Hepatic stellate cell (primary cell): ENCODE results near the gene EDEM3.

Source experiments
- DNase-seq: peaks from one replicate; pipeline ENCODE4 v3.0.0; 2011; ENCODE audit warnings: low spot score

Gene EDEM3

GRCh38 chr1:184673305-184673704 is 81.4 kb downstream of the EDEM3 start:
- no peak for DNase-seq

- DNase-seq: no peak
Measured at GRCh38 chr1:184672013-184672726, 82.5 kb downstream of the EDEM3 start.

GRCh38 chr1:184669391-184669790 is 85.3 kb downstream of the EDEM3 start:
- no peak for DNase-seq

DNA sequence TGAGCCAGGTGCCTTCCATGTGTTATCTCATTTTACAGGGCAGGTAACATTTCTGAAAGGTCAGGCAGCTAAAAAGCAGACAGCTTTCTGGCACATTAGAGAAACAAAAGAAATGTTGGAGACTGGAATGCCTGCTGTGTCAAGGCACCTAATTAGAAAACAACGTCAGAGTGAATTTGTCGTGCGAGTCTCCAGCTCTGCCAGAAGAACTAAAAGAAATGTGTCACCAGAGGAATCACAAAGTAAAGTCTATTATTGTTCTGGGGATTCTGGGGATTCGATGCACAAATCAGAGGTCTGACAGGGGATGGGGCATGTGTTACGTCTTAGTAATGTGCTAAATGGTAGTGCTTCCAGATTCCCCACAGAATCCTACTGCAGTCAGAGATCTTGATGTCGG is 89.3 kb downstream of the EDEM3 start:
- DNase-seq: no peak

DNA sequence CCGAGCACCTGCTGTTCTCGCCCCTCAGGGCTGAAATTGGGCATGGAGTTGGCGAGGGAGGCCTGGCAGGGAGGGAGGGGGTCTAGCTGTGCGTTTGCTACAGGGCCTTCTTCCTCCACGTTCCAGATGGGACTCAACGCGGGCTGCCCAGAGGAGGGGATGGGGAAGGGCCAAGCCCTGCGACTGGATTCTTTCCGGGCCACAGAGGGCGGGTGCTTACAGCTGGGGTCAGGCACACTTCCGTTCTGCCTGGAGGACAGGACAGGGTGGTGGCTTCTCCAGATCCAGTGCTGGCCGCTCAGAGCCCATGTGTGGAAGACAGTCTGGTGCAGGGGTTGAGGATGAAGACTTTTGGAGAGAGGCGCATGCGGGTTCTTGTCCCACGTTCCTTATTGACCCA is 90.0 kb downstream of the EDEM3 start:
- no peak for DNase-seq

DNA sequence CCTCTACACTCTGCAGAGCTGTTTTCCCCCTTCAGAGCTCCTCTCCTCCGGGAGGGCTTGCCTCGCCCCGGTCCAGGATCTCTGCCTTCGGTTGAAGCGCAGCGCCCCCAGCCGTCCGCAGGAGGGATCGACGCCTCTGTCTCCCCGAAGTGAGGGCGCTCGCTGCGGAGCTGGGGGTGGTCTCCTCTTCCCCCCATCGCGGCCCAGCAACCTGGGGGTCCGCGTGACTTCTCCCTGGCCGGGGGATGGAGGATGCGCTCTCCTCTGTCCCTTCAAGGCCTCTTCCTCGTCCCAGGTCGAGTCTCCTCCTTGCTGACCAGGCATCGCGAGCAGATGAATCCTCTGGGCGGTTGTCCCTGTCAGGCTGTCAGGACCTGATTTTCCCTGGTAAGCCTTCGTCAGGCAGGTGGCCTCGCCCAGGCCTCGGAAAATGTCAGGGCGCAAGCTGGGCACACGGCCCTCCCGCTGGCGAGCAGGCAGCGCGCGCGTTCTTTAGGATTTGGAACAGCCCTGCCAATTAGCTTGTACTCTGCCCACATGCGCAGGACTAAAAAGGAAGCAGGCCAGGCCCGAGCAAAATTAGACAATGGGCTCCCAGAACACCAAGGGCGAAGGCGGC is 90.5 kb downstream of the EDEM3 start:
- peak; percentile 78 for DNase-seq

- DNase-seq: no peak
Measured at GRCh38 chr1:184661801-184662200, 92.9 kb downstream of the EDEM3 start.

- DNase-seq: no peak
Measured at GRCh38 chr1:184660462-184661191, 94.0 kb downstream of the EDEM3 start.

- DNase-seq: no peak
Measured at GRCh38 chr1:184658055-184658454, 96.6 kb downstream of the EDEM3 start.

GRCh38 chr1:184656221-184656620 is 98.4 kb downstream of the EDEM3 start:
- DNase-seq: no peak

DNA sequence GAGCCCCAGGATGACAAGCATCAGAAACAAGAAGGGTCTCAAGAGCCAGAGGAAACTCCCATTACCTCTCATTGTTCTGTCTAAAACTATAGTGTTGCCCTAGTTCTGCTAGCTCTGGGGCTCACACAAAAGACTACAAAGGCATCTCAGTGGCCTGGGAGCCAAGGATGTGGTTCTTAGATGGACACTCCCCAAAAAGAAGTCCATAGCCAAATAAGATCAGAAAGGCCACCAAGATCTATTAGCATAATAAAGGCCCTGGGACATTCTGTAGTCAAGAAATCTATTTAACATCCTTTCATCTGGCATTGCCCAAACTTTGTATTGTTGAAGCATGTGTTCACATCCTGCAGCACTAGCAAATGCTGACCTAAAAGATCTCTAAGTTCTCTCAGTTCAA is 99.5 kb downstream of the EDEM3 start:
- DNase-seq: no peak

- no peak for DNase-seq
Measured at GRCh38 chr1:184650177-184650866, 104.3 kb downstream of the EDEM3 start.

- DNase-seq: peak; percentile 70
Measured at GRCh38 chr1:184649451-184649888, 105.2 kb downstream of the EDEM3 start.

DNA sequence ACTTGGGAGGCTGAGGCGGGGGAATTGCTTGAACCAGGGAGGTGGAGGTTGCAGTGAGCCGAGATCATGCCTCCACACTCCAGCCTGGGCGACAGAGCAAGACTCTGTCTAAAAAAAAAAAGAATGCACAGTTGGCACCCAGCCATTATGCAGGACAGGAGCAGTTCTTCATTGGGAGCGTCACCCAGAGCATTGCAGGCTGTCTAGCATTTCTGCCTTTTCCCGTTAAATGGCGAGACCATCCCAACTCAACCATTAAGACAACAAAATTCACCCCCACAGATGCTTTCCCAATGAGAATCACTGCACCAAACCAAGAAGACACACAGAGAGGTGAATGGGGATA is 105.8 kb downstream of the EDEM3 start:
- no peak for DNase-seq

- no peak for DNase-seq
Measured at GRCh38 chr1:184648160-184648855, 106.3 kb downstream of the EDEM3 start.

GRCh38 chr1:184647471-184647870 is 107.2 kb downstream of the EDEM3 start:
- DNase-seq: no peak

GRCh38 chr1:184646824-184647223 is 107.8 kb downstream of the EDEM3 start:
- no peak for DNase-seq

DNA sequence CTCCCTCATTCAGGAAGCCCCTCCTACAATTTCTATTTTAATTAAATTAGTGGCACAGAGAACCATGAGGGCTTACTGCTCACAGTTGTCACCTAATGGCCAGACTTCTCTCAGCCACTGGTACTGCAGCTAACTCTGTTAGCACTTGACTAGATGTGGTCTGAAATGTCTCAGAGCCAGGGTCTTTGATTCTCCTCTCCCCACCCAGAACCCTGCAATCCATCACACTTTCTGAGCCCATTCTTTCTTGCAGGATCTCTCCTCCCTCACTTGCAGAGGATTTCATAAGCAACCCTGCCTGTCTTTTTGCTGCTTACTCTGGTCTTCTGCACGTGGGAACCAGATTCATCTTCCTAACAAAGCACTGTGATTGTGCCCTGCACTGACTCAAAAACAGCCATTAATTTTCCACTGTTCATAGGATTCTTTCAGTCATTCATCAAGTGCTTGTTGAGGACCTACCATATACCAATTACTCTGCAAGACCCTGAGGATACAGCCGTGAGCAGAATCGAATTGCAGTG is 108.4 kb downstream of the EDEM3 start:
- no peak for DNase-seq

DNA sequence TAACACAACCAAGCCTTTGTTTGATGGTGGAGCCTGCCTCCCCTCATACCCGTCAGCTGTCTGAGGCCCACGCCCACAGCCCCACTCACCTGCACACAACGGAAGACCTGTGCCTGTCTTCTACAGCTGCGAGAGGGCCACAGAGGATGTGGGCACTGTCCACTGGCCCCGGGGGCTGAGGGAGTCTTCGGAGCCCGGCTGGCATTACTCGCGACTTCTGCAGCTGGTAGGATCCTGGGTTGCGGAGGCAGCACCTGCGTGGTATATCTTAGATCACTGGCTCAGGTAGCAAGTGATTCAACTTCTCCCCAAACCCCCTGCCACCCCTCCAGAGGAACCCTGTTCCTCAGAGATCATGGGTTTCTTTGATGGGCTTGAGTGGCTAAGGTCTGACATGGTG is 109.9 kb downstream of the EDEM3 start:
- no peak for DNase-seq

DNA sequence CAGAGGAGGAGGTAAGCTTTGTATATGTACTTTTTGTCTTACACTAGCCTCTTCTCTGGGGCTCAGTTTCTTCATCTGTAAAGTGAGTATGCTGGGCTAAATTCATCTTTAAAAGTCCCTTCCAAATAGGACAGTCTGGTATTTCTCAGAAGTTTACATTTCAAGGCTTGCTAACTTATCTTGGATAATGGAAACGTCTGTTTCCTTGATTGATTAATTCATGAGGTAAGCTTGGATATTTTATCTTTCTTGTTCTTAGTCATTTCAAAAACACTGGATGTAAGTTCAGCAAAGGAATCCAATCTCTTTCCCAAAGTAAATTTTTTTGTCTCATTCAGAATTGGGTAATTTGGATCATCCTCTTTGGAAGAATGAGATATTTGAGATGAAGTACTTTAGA is 111.0 kb downstream of the EDEM3 start:
- DNase-seq: no peak

DNA sequence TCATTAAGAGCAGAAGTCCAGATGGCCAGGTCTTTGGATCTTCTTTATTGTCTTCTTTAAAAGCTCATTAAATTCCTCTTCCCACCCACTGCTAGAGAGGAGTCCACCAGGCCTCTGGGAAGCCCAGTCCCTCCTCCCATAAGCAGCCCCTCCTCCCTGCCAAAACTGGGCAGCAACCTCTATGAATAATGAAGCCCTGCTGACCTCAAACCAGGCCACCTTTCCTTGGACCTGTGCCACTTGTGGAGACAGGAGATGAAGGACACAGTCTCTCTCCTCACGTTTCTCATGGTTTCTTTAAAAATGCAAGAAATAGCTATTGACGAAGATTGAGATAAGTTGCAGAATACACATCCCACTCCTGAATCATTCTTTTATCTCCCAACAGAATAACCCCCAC is 112.8 kb downstream of the EDEM3 start:
- no peak for DNase-seq

DNA sequence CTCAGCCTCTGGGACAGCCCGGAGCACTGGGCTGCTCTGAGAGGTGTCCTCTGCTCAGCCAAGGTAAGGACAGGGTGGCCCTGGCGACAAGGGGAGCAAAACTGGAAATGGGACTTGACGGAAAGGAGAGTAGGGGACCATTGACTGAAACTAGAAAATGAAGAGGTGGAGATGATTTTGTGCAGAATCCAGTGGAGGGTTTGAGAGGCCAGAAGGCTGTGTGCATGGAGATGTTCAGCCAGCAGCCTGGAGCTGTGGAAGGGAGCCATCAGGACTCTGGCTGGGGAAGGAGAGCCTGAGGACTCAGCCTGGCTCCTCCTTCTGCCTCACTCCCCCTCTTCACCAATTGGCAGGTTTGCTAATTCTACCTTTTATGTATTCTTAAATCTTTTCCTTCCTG is 114.2 kb downstream of the EDEM3 start:
- DNase-seq: no peak
